ENCODE results near the gene ABCA4. TPM values are rescaled to one million over a fixed set of nuclear protein-coding genes. Genes with fewer than 3 reads are reported as not detected.

Gene ABCA4
- polyA plus RNA-seq, 1 experiment = 0.17 TPM

GRCh38 chr1:94105957-94106529 is 14.9 kb downstream of the ABCA4 start:
- Histone ChIP-seq H3K27me3 (ENCODE audit: control insufficient read depth, insufficient read depth, low read length) (peaks cover 3% of the 10 kb centered on the region), H3K9me3 (ENCODE audit: control insufficient read depth, insufficient read depth, low read length) (no peaks in the 10 kb centered on the region; the same call in 1 of the 2 replicates), H3K27ac (ENCODE audit: low read depth, low read length) (no peak overlapping the region), H3K4me3 (ENCODE audit: low read depth, low read length) (no peak overlapping the region)
- DNase-seq (ENCODE audit: low read depth, low spot score) = no peak
- ChIA-PET CTCF (no interaction called here), POLR2A (no interaction called here)
- no peak for TF ChIP-seq CTCF (IDR thresholded peaks at IDR 0.05; ENCODE audit: low read depth, low read length)

- H3K27me3 ChIP-seq (ENCODE audit: control insufficient read depth, insufficient read depth, low read length) = peaks cover 3% of the 10 kb centered on the region
- POLR2A ChIA-PET = interaction anchor here (0.6 to 1.1 kb wide), 2 partner anchors 13 to 312 kb away, joined by 3 to 4 read pairs; partner anchors contain the start of gene ABCD3
- H3K27ac ChIP-seq (ENCODE audit: low read depth, low read length) = no peak overlapping the region
- no peak overlapping the region for H3K4me3 ChIP-seq (ENCODE audit: low read depth, low read length)
- no peaks in the 10 kb centered on the region; the same call in 1 of the 2 replicates for H3K9me3 ChIP-seq (ENCODE audit: control insufficient read depth, insufficient read depth, low read length)
- no peak for TF ChIP-seq CTCF (IDR thresholded peaks at IDR 0.05; ENCODE audit: low read depth, low read length)
- no peak for DNase-seq (ENCODE audit: low read depth, low spot score)
- CTCF ChIA-PET = no interaction called here
Observed at GRCh38 chr1:94105581-94105952, 15.4 kb downstream of the ABCA4 start.

DNA sequence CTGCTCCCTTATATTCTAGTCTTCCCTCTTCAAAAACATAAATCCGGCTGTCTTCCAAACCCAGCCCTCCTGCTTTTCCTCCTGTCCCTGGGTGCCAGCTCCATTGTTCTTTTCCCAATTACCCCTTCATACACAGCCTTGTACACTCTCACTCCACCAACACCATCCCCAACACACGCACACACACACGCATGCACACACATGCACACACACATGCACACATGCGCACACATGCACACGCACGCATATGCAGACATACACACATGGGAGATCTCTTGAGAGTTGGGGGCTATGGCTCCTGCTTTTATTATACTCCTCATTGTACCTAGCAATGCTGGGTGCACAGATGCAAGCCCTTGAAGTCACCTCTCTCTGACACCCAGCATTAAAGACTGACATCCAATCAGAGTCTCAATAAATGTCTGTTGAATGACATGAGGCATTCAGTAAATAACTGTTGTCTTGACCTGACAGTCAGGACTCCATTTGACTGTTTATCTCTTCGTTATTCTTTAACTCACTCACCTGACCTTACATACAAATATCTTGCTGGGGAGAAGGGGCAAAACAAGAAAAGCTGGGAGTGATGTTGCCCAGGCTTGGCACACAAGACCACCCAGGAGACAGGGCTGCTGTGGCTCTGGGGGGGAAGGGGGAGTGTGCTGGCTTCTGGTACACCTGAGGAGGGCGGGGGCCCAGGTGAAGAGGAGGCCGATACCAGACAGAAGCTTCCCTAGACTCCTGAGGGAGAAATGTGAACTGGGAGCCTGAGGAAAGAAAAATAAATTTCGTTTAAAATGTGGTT is 16.0 kb downstream of the ABCA4 start:
- Histone ChIP-seq H3K9me3 (ENCODE audit: control insufficient read depth, insufficient read depth, low read length) (no peaks in the 10 kb centered on the region; the same call in 1 of the 2 replicates), H3K27me3 (ENCODE audit: control insufficient read depth, insufficient read depth, low read length) (peaks cover 3% of the 10 kb centered on the region)
- CTCF ChIA-PET = no interaction called here

GRCh38 chr1:94104127-94104684 is 16.7 kb downstream of the ABCA4 start:
- no peak for DNase-seq (ENCODE audit: low read depth, low spot score)
- POLR2A ChIA-PET = interaction anchor here (1.1 kb wide), 1 partner anchor 314 kb away, joined by 3 read pairs; the partner anchor contains the start of gene ABCD3
- CTCF ChIA-PET = no interaction called here
- H3K4me3 ChIP-seq (ENCODE audit: low read depth, low read length) = no peak overlapping the region
- no peaks in the 10 kb centered on the region; the same call in 1 of the 2 replicates for H3K9me3 ChIP-seq (ENCODE audit: control insufficient read depth, insufficient read depth, low read length)
- no peak for TF ChIP-seq CTCF (IDR thresholded peaks at IDR 0.05; ENCODE audit: low read depth, low read length)
- peaks cover 3% of the 10 kb centered on the region for H3K27me3 ChIP-seq (ENCODE audit: control insufficient read depth, insufficient read depth, low read length)
- H3K27ac ChIP-seq (ENCODE audit: low read depth, low read length) = no peak overlapping the region

More for the DNA sequence above, 16.0 kb downstream of the ABCA4 start:
- no peak overlapping the region for H3K27ac ChIP-seq (ENCODE audit: low read depth, low read length)
- no peak overlapping the region for H3K4me3 ChIP-seq (ENCODE audit: low read depth, low read length)
- POLR2A ChIA-PET = interaction anchor here (0.6 to 1.1 kb wide), 2 partner anchors 13 to 313 kb away, joined by 3 to 4 read pairs; partner anchors contain the start of gene ABCD3
- no peak for DNase-seq (ENCODE audit: low read depth, low spot score)
- no peak for TF ChIP-seq CTCF (IDR thresholded peaks at IDR 0.05; ENCODE audit: low read depth, low read length)

- Histone ChIP-seq H3K27me3 (ENCODE audit: control insufficient read depth, insufficient read depth, low read length) (peaks cover 3% of the 10 kb centered on the region), H3K4me3 (ENCODE audit: low read depth, low read length) (no peak overlapping the region), H3K9me3 (ENCODE audit: control insufficient read depth, insufficient read depth, low read length) (no peaks in the 10 kb centered on the region; the same call in 1 of the 2 replicates), H3K27ac (ENCODE audit: low read depth, low read length) (no peak overlapping the region)
- ChIA-PET POLR2A (no interaction called here), CTCF (no interaction called here)
- DNase-seq (ENCODE audit: low read depth, low spot score) = no peak
- TF ChIP-seq CTCF (IDR thresholded peaks at IDR 0.05; ENCODE audit: low read depth, low read length) = no peak
Observed at GRCh38 chr1:94103608-94104007, 17.3 kb downstream of the ABCA4 start.
